ENCODE results near the gene EXOC3. TPM values are rescaled to one million over a fixed set of nuclear protein-coding genes. Genes with fewer than 3 reads are reported as not detected.
A peak's percentile ranks its signal among the peaks of the same experiment; 100 is the strongest.

Gene EXOC3
- total and polyA plus RNA-seq, 2 of the 4 experiments (the other 2 are of a cell fraction): 35.1 to 47.5 TPM

- H2AFZ ChIP-seq (replicated peaks; ENCODE audit: low read length, poor library complexity): peak overlapping the region; percentile 0
- no peak for ATAC-seq (ENCODE audit: low read depth)
- intact Hi-C loops (cut with micrococcal nuclease) (loop anchor here (2.0 kb wide), 1 partner anchor 108 kb away; no protein-coding TSS in a partner anchor), in situ Hi-C loops (cut with MboI; ENCODE audit: low sequenced_read_pairs) (no loop called here), dilution Hi-C loops (cut with HindIII; ENCODE audit: low sequenced_read_pairs, unreplicated experiment) (no loop called here)
- BruUV-seq (replicated peaks): no TSS peak
- no peak overlapping the region for H3K18ac ChIP-seq (ENCODE audit: low read depth, low read length)
- H3K36me3 ChIP-seq (ENCODE audit: control insufficient read depth, insufficient read depth, low read length): peaks cover 63% of the 10 kb centered on the region
- no peak overlapping the region for H2BK5ac ChIP-seq (ENCODE audit: low read depth, low read length, poor library complexity, severe bottlenecking)
- TF ChIP-seq SMC3 (IDR thresholded peaks at IDR 0.05; ENCODE audit: low read depth, low read length) (no peak), CTCF (conservative IDR thresholded peaks at IDR 0.05; ENCODE audit: low read depth, low read length) (no peak), USF2 (IDR thresholded peaks at IDR 0.05; ENCODE audit: low read depth, low read length) (no peak), CEBPB (IDR thresholded peaks at IDR 0.05; ENCODE audit: low read depth, low read length) (no peak)
- H3K4me1 ChIP-seq (ENCODE audit: control insufficient read depth, insufficient read depth, low read length): peaks cover 10% of the 10 kb centered on the region
- peak overlapping the region in 1 of 2 experiments; percentile 40; a peak in 1 of 4 replicates for H4K8ac ChIP-seq (ENCODE audit: low read depth in 2 of 2, low read length in 2 of 2)
- 87% methylated on average over 8 of the region's 25 CpGs; no CpG with 5 or more reads in 1 of the 2 experiments for WGBS, 2 experiments (ENCODE audit: extremely low coverage in 2 of 2, insufficient read length in 1 of 2)
- H3K56ac ChIP-seq (ENCODE audit: extremely low read depth, insufficient read depth, low read length): no peak overlapping the region
- H3K9me1 ChIP-seq (ENCODE audit: insufficient read depth, low read length): peaks cover 9% of the 10 kb centered on the region; the same call in 1 of the 2 replicates
- H2AK5ac ChIP-seq (ENCODE audit: low read depth, low read length): peak overlapping the region; percentile 54; the same call in 1 of the 2 replicates
- peak overlapping the region; percentile 60 for H3K4ac ChIP-seq (ENCODE audit: low read depth, low read length)
- H3K9ac ChIP-seq (ENCODE audit: low read depth, low read length): no peak overlapping the region
- ChIA-PET CTCF (interaction anchor here (1.0 kb wide), 1 partner anchor 93 kb away, joined by 3 read pairs; no protein-coding TSS in a partner anchor), POLR2A (ENCODE audit: unreplicated experiment) (no interaction called here)
- no peak overlapping the region for H3K4me3 ChIP-seq (ENCODE audit: insufficient read depth, low read depth, low read length)
- no peak overlapping the region for H4K5ac ChIP-seq (ENCODE audit: low read depth, low read length)
- peak overlapping the region; percentile 78 for H2BK120ac ChIP-seq (ENCODE audit: low read depth, low read length)
- H2AK9ac ChIP-seq (replicated peaks; ENCODE audit: low read depth, low read length, poor library complexity): peak overlapping the region; percentile 58
- H2BK15ac ChIP-seq (ENCODE audit: low read depth, low read length): no peak overlapping the region
- DNase-seq: no peak
- H3K79me1 ChIP-seq (ENCODE audit: low read depth in 1 of 2, low read length in 2 of 2): peaks cover 4 to 34% of the 10 kb centered on the region in 2 experiments
- peak overlapping the region; percentile 38 for H2BK20ac ChIP-seq (ENCODE audit: low read depth, low read length)
- peak overlapping the region; percentile 40; the same call in 1 of the 2 replicates for H4K91ac ChIP-seq (ENCODE audit: insufficient read depth, low read depth, low read length)
- no peaks in the 10 kb centered on the region for H3K9me3 ChIP-seq (ENCODE audit: control insufficient read depth, insufficient read depth, low read length)
- H3K27me3 ChIP-seq (ENCODE audit: control insufficient read depth, insufficient read depth, low read length): no peaks in the 10 kb centered on the region
- H3K27ac ChIP-seq (ENCODE audit: insufficient read depth, low read length): no peak overlapping the region
- no peak overlapping the region for H3K14ac ChIP-seq (replicated peaks; ENCODE audit: low read depth, low read length)
- H4K20me1 ChIP-seq (ENCODE audit: insufficient read depth, low read length): no peaks in the 10 kb centered on the region
- H3K4me2 ChIP-seq (ENCODE audit: low read depth, low read length): no peak overlapping the region
- no peak overlapping the region for H3K23ac ChIP-seq (ENCODE audit: low read depth, low read length)
These were observed 12.6 kb upstream of the EXOC3 start for GRCh38 chr5:430214-430925.
